CMK (cell line): Measurements from ENCODE around the gene YWHAH.

Experiments used
- DNase-seq: peaks from one replicate; pipeline ENCODE4 v3.0.0-alpha.2; 2010; ENCODE audit warnings: low read depth

The YWHAH gene

GRCh38 chr22:31923747-31924146, 20.6 kb upstream of the YWHAH start:
- no peak for DNase-seq

GRCh38 chr22:31925056-31925455, 19.3 kb upstream of the YWHAH start:
- no peak for DNase-seq

DNA sequence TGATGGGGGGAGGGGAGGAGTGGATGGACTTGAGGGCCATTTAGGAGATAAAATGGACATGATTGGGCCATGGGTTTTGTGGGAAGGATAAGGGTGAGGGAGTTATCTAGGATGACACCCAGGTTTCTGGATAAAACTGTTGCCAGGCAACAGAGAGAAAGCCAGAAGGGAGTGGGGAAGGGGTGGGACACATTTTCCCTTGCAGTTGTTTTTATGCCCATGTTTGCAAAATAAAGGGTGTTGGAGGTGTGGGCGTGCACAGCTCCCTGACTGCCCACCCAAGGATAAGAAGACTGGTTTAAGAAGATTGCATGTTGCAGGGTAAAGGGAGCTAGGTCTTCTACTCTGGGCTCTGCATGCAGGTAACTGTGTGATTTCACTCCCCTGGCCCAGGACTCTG, 18.3 kb upstream of the YWHAH start:
- no peak for DNase-seq

DNA sequence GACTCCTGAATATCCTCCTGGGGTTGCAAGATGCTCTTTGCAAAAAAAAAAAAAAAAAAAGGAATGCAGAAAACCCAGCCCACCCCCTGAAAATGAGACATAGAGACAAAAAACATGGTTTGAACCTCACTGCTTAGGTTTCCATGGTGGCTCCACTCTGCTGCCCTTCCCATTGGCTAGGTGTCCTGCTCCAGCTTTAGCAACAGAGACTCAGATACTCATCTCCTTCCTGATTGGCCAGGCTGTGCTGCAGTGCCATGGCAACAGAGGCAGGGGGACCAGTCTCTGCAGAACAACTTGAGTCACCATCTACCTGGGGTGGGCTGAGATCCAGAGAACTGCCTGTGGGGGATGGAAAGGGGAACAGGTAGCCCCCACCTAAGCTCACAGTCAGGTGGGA, 17.4 kb upstream of the YWHAH start:
- no peak for DNase-seq

- no peak for DNase-seq
These were observed 16.8 kb upstream of the YWHAH start for GRCh38 chr22:31927562-31927961.

DNA sequence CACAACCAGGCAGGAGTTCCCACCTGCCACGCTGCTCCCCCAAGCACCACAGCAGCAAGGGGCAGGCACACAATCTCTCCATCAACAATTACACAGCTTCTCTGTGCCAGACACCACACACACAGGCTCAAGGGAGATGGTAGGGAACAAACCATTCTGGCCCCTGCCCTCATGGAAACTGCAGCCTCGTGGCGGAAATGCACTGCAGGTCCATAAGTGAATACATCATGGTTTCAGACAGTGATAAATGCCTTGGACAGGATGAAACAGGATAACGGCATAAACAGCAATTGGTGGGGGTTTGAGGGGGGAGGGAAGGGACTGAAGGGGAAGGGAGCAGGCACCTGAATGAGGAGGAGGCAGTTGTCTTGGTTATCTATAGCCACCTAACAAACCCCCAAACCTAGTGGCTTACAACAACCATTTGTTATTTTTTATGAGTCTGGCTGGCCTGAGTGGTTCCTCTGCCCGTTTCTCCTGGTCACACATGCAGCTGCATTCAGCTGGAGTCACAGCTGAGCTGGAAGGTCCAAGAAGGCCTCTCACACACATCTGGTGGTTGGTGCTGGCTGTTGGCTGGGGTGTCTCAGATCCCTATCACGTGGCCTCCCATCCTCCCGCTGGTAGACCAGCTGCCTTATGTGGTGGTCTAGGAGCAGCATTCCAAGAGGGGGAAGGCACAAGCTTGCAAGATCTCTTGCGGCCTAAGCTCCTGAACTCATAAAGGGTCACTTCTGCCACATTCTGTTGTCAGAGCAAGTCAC, 15.0 kb upstream of the YWHAH start:
- DNase-seq = no peak

GRCh38 chr22:31932863-31933262, 11.5 kb upstream of the YWHAH start:
- no peak for DNase-seq

GRCh38 chr22:31933406-31933805, 10.9 kb upstream of the YWHAH start:
- DNase-seq = no peak

DNA sequence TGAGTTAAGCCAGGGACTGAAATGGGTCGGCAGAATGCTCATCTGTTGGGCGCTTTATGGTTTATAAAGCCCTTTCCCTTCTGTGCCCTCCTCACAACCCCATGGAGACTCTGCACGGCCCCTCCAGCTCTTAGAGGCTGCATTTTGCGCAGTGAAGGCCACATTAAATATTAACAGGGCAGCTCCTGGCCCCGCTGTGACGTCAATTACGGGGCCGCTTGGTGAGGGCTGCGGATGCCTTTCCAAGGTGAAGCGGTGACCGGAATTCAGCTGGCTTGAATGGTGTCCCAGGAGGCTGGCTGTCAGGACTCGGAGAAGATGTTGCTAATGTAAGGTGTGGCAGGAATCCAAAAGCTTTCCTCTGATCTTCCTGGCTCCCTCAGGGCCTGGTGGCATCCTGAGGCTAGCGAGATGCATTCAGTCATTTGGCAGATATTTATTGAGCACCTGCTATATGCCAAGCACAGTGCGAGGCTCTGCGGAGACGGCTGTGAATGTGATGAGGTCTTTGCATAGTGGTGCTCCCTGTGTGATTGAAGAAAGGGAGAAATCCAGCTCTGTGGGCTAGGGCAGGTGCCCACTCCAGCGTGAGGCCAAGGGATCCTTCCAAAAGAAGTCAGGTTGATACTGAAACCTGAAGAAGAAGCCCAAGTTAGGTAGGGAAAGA, 10.4 kb upstream of the YWHAH start:
- no peak for DNase-seq

DNA sequence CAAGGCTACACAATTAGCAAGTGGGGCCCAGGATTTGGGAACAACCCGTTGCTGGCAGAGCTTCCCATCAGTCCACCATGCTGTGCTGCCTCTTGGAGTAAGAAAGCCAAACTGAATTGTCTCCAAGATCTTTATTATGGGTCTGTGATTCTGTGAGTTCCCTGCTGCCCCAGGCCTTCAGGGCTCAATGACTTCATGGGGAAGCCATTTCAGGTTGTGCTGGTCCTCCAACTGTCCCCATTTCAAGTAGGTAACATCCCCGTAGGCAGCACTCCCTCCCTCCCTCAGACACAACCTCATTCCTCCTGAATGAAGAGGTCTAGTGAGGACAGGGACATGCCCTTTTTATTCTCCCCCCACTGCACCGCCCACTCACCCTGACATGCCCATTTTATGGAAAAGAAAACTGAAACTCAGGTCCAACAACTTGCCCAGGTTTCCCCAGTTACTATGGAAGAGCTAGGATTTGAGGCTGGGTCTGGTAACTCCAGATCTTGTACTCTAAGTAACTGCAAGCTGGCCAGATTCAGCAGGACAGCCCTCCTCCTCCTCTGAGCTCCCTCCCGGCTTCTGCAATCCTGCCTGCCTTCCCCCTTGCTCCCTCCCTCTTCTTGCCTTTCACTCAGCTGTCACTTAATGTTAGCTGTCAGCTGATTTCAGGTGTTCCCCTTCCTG, 8.2 kb upstream of the YWHAH start:
- no peak for DNase-seq

- no peak for DNase-seq
These were observed 7.0 kb upstream of the YWHAH start for GRCh38 chr22:31937341-31937740.

- no peak for DNase-seq
These were observed 6.0 kb upstream of the YWHAH start for GRCh38 chr22:31938296-31938695.

GRCh38 chr22:31940506-31940905, 3.8 kb upstream of the YWHAH start:
- DNase-seq = no peak

- DNase-seq = no peak
These were observed 2.2 kb upstream of the YWHAH start for GRCh38 chr22:31942091-31942490.

DNA sequence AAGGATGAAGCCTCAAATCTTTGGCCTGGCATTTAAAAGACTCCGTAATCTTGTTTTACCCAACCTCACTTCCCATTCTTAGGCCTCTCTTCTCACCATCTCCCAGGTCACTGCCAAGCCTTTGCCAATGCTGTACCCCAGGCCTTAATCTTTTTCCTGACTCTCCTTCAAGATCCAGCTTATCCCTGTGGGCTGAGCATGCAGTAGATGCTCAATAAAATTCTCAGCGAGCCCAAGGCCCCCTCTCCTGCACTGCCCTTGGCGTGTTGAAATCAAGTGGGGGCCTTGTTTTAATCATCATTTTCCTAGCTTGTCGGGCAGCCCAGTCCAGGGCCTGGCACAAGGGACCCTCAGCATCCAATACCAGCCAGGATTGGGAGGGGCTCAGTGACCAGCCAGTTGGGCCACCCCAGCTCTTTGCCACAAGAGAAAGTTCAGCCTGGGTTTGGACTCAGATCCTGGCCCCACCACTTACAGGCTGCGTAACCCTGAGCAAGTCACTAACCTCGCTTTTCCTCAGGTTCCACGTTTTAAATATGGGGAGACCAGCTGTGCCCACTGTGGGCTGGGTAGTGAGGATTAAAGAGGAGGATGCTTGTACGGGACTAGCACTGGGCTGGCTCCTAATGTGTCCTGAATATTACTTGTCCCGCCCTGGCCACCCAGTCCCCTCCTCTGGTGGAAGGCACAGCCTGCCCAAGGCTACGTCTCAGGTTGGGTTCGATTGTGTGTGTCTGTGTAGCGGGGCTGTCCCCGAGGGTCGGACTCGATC, 943 bp upstream of the YWHAH start:
- no peak for DNase-seq

DNA sequence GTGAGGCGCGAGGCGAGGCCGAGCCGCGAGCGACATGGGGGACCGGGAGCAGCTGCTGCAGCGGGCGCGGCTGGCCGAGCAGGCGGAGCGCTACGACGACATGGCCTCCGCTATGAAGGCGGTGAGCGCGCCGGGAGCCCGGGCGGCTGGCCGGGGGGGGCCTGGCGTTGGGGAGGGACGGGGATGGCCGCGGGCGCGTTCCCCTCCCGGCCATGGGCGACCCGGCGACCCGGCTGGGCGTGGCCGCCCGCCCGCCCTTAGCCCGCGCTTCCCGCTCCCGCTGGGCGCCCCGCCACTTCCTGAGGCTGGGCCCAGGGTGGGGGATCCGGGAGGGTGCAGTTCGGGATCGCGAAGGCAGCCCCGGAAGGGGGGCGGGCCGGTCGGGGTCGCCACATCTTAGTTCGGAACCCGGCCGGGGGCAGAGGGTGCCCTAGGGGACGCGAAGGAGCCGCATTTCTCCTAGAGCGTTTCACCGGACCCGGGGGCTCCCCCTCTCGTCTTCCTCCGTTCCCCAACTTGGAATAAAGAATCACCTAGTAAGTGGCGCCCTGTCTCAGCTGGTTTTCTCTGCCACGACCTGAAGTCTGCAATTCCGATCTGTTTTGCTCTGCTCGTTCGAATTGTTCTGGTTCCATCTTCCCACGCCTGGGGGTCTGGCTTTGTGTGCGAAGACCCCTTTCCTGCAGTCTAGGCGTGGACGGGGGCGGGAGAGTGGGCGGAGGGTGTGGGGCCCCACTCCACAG, 536 bp downstream of the YWHAH start:
- DNase-seq = no peak

DNA sequence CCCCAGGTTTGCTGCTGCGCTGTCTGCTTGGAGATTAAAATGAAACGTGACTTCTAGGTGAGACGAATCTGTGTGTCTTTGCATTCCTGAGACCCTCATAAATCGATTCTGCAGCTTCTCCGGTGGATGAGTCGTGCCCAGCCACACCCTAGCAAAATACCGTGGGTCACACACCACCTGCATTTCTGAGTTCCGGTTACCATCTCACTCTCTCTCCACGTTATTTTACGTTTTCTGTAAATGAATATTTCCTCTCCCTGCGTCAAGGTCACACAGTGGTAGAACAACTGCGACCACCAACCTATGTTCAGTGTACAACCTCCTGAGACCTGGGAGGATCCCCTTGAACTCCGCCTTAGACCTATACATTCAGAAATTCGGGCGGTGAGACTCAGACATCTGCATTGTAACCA, 1.1 kb downstream of the YWHAH start:
- no peak for DNase-seq

GRCh38 chr22:31945971-31946680, 1.8 kb downstream of the YWHAH start:
- no peak for DNase-seq

GRCh38 chr22:31947296-31947695, 3.0 kb downstream of the YWHAH start:
- no peak for DNase-seq

DNA sequence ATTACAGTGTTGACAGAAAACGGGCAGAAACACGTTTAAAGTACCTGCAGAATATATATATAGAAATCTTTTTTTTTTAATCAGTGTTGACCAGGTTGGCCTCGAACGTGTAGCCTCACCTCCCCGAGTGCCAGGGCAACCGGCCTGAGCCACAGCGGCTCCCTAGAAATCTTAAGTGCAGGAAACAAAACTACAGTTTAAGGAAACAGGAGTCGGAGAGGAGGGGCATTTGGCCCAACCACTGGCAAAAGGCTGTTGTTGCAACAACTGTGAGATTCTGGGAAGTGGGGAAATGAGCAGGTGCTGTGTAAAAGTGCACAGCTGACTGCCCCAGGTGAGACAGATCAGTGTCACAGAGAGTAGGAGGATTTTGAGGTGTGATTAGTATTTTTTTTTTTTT, 3.7 kb downstream of the YWHAH start:
- DNase-seq = no peak

- no peak for DNase-seq
These were observed 5.9 kb downstream of the YWHAH start for GRCh38 chr22:31950226-31950625.
